Measurements from ENCODE around the gene AMPH. TPM values are rescaled to one million over a fixed set of nuclear protein-coding genes. Genes with fewer than 3 reads are reported as not detected.

The AMPH gene
- total and polyA plus RNA-seq, 2 of the 4 experiments (the other 2 are of a cell fraction), result 3.9 to 4.8 TPM

GRCh38 chr7:38520741-38521140 lies 110.4 kb downstream of the AMPH start:
- Histone ChIP-seq H4K5ac (ENCODE audit: low read depth, low read length) (no peak overlapping the region), H3K79me1 (ENCODE audit: low read depth in 1 of 2, low read length in 2 of 2) (no peaks in the 10 kb centered on the region), H3K4ac (ENCODE audit: low read depth, low read length) (no peak overlapping the region), H2BK5ac (ENCODE audit: low read depth, low read length, poor library complexity, severe bottlenecking) (no peak overlapping the region), H3K4me3 (ENCODE audit: insufficient read depth, low read depth, low read length) (no peak overlapping the region), H3K27ac (ENCODE audit: insufficient read depth, low read length) (no peak overlapping the region), H3K56ac (ENCODE audit: extremely low read depth, insufficient read depth, low read length) (no peak overlapping the region), H3K27me3 (ENCODE audit: control insufficient read depth, insufficient read depth, low read length) (no peaks in the 10 kb centered on the region), H3K4me2 (ENCODE audit: low read depth, low read length) (no peak overlapping the region), H3K9me1 (ENCODE audit: insufficient read depth, low read length) (no peaks in the 10 kb centered on the region; the same call in 1 of the 2 replicates), H3K9me3 (ENCODE audit: control insufficient read depth, insufficient read depth, low read length) (peaks cover 3% of the 10 kb centered on the region; the same call in 1 of the 2 replicates), H2BK120ac (ENCODE audit: low read depth, low read length) (no peak overlapping the region), H3K14ac (replicated peaks; ENCODE audit: low read depth, low read length) (no peak overlapping the region), H3K9ac (ENCODE audit: low read depth, low read length) (no peak overlapping the region), H2AFZ (replicated peaks; ENCODE audit: low read length, poor library complexity) (no peak overlapping the region), H2AK9ac (replicated peaks; ENCODE audit: low read depth, low read length, poor library complexity) (no peak overlapping the region), H3K18ac (ENCODE audit: low read depth, low read length) (no peak overlapping the region), H2BK20ac (ENCODE audit: low read depth, low read length) (no peak overlapping the region), H3K23ac (ENCODE audit: low read depth, low read length) (no peak overlapping the region), H4K91ac (ENCODE audit: insufficient read depth, low read depth, low read length) (no peak overlapping the region), H4K20me1 (ENCODE audit: insufficient read depth, low read length) (no peaks in the 10 kb centered on the region), H2AK5ac (ENCODE audit: low read depth, low read length) (no peak overlapping the region), H4K8ac (ENCODE audit: low read depth in 2 of 2, low read length in 2 of 2) (no peak overlapping the region), H2BK15ac (ENCODE audit: low read depth, low read length) (no peak overlapping the region), H3K36me3 (ENCODE audit: control insufficient read depth, insufficient read depth, low read length) (no peaks in the 10 kb centered on the region), H3K4me1 (ENCODE audit: control insufficient read depth, insufficient read depth, low read length) (no peaks in the 10 kb centered on the region)
- DNase-seq (no peak), ATAC-seq (ENCODE audit: low read depth) (no peak)
- in situ Hi-C loops (cut with MboI; ENCODE audit: low sequenced_read_pairs) (no loop called here), dilution Hi-C loops (cut with HindIII; ENCODE audit: low sequenced_read_pairs, unreplicated experiment) (no loop called here), intact Hi-C loops (cut with micrococcal nuclease) (no loop called here)
- WGBS, 2 experiments (ENCODE audit: extremely low coverage in 2 of 2, insufficient read length in 1 of 2), result no CpG with 5 or more reads among the region's 2 CpGs
- ChIA-PET CTCF (interaction anchor here (0.6 kb wide), 1 partner anchor 420 kb away, joined by 7 read pairs; no protein-coding TSS in a partner anchor), POLR2A (ENCODE audit: unreplicated experiment) (no interaction called here)
- TF ChIP-seq ELK1 (IDR thresholded peaks at IDR 0.05; ENCODE audit: borderline replicate concordance, low read depth, low read length) (no peak), RAD21 (IDR thresholded peaks at IDR 0.05; ENCODE audit: low read length) (no peak), SMC3 (IDR thresholded peaks at IDR 0.05; ENCODE audit: low read depth, low read length) (no peak), CTCF (conservative IDR thresholded peaks at IDR 0.05; ENCODE audit: low read depth, low read length) (no peak), MAZ (IDR thresholded peaks at IDR 0.05; ENCODE audit: borderline replicate concordance, low read depth, low read length) (no peak), POLR2A (IDR thresholded peaks at IDR 0.05; ENCODE audit: low read depth, low read length) (no peak), USF2 (IDR thresholded peaks at IDR 0.05; ENCODE audit: low read depth, low read length) (no peak), CHD1 (IDR thresholded peaks at IDR 0.05; ENCODE audit: low read depth, low read length) (no peak), FOS (IDR thresholded peaks at IDR 0.05; ENCODE audit: low read depth, low read length) (no peak), RFX5 (IDR thresholded peaks at IDR 0.05; ENCODE audit: low read depth, low read length) (no peak), CEBPB (IDR thresholded peaks at IDR 0.05; ENCODE audit: low read depth, low read length) (no peak)
- BruUV-seq (replicated peaks), result no TSS peak
